A673 (cell line): ENCODE data around the gene PDXP. TPM values are rescaled to one million over a fixed set of nuclear protein-coding genes. Genes with fewer than 3 reads are reported as not detected.

ENCODE experiments used
- BruUV-seq: library from RNA; stranded (reverse); fragments of 400-500 nt; replicated peaks from 2 replicates; lab custom pipeline; 2021; lab: Mats Ljungman, UMichigan
- CTCF ChIA-PET: fragments of 300-600 bp; sonication (Branson Sonifier 250); formaldehyde crosslinking; loops from one replicate; lab custom pipeline; 2022; ENCODE audit warnings: antibody characterized with exemption; lab: Charles Lee
- POLR2A ChIA-PET: fragments of 300-600 bp; sonication (Branson Sonifier 250); formaldehyde crosslinking; loops from one replicate; lab custom pipeline; 2022; ENCODE audit warnings: antibody characterized with exemption; ENCODE audit not compliant: low non-redundant PET; lab: Charles Lee
- DNase-seq: peaks from one replicate; pipeline ENCODE4 v3.0.0-alpha.2; 2015; ENCODE audit warnings: low spot score
- H3K27ac ChIP-seq: fragments of 200-600 bp; sonication (generic); 2 replicates; pipeline ENCODE4 v1.5.1; 2016; ENCODE audit warnings: mixed run types, low read depth, mild to moderate bottlenecking, mixed read lengths, antibody characterized with exemption, low read length; ENCODE audit not compliant: poor library complexity, severe bottlenecking
- H3K27me3 ChIP-seq: fragments of 200-600 bp; sonication (generic); replicated peaks from 2 replicates; pipeline ENCODE4 v1.6.1; 2017; ENCODE audit warnings: mixed run types, low read depth, mild to moderate bottlenecking, mixed read lengths, antibody characterized with exemption, low read length; ENCODE audit not compliant: insufficient read depth, poor library complexity
- H3K36me3 ChIP-seq: fragments of 200-600 bp; sonication (generic); 2 replicates; pipeline ENCODE4 v1.6.1; 2016; ENCODE audit warnings: mixed run types, mild to moderate bottlenecking, mixed read lengths, antibody characterized with exemption, low read length; ENCODE audit not compliant: insufficient read depth, poor library complexity, severe bottlenecking
- H3K4me1 ChIP-seq: fragments of 200-600 bp; sonication (generic); 2 replicates; pipeline ENCODE4 v1.6.1; 2017; ENCODE audit warnings: mixed run types, mild to moderate bottlenecking, mixed read lengths, antibody characterized with exemption, low read length; ENCODE audit not compliant: insufficient read depth, poor library complexity, severe bottlenecking
- H3K4me3 ChIP-seq: fragments of 200-600 bp; sonication (generic); 2 replicates; pipeline ENCODE4 v1.5.1; 2016; ENCODE audit warnings: low read depth, mixed run types, mild to moderate bottlenecking, mixed read lengths, low read length; ENCODE audit not compliant: poor library complexity, severe bottlenecking
- H3K9me3 ChIP-seq: fragments of 200-600 bp; sonication (generic); 2 replicates; pipeline ENCODE4 v1.6.1; 2016; ENCODE audit warnings: mixed run types, low read depth, mild to moderate bottlenecking, mixed read lengths, antibody characterized with exemption, low read length; ENCODE audit not compliant: poor library complexity, severe bottlenecking
- CTCF ChIP-seq: fragments of 300-800, 200-600 bp; sonication (generic); conservative IDR thresholded peaks from 2 replicates; pipeline ENCODE4 v1.5.1; 2017; ENCODE audit warnings: low read depth, mild to moderate bottlenecking, antibody characterized with exemption, low read length, moderate library complexity, mixed read lengths
- EZH2 ChIP-seq: fragments of 200-600 bp; sonication (generic); IDR thresholded peaks from 2 replicates; pipeline ENCODE4 v1.6.1; 2017; ENCODE audit warnings: borderline replicate concordance, low read depth, mild to moderate bottlenecking, mixed read lengths, antibody characterized with exemption, low read length; ENCODE audit not compliant: poor library complexity, severe bottlenecking
- intact Hi-C: fragments of 100-400 bp; cut with micrococcal nuclease; formaldehyde crosslinking; loops from one replicate; pipeline ENCODE4 v1.10.0; 2022; ENCODE audit not compliant: unreplicated experiment
- total RNA-seq: library from RNA; stranded (reverse); gene quantifications from 2 replicates; pipeline ENCODE4 v1.2.3, GENCODE V29; 2021

PDXP gene
- total RNA-seq, 1 experiment from 2014 or later: 63.5 TPM

- Histone ChIP-seq H3K4me3 (no peak overlapping the region), H3K9me3 (no peaks in the 10 kb centered on the region), H3K27ac (peak overlapping the region; percentile 42), H3K4me1 (peaks cover 14% of the 10 kb centered on the region), H3K27me3 (no peaks in the 10 kb centered on the region), H3K36me3 (peaks cover 16% of the 10 kb centered on the region)
- TF ChIP-seq CTCF: no peak
- TF ChIP-seq EZH2: no peak
- no peak for DNase-seq
- ChIA-PET POLR2A (interaction anchor here (0.8 kb wide), 1 partner anchor 15 kb away, joined by 3 read pairs; no protein-coding TSS in a partner anchor), CTCF (interaction anchor here (2.1 kb wide), 1 partner anchor 16 kb away, joined by 7 read pairs; no protein-coding TSS in a partner anchor)
- BruUV-seq: no TSS peak
- intact Hi-C loops: no loop called here
These were observed 31.0 kb upstream of the PDXP start for GRCh38 chr22:37627545-37627944.

DNA sequence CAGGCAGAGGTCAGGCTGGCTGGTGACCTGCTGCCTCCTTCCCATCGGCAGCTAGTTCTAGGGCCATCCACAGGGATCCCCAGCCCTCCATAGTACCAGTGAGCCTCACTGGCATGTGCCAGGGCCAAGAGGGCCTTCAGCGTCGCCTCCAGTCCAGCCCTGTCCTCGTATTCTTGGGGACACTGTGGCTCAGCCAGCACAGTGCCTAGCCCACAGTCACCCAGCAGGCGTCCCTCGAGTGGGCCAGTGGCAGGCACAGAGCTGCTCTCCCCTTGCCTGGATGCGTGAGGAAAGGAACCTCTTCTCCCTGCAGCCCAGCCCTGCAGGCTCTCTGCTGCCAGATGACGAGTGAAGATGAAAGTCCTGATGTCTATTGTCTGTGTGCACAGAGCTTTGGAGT lies 29.7 kb upstream of the PDXP start:
- peaks cover 8% of the 10 kb centered on the region for H3K36me3 ChIP-seq
- TF ChIP-seq EZH2 (no peak), CTCF (no peak)
- H3K4me3 ChIP-seq: no peak overlapping the region
- BruUV-seq: no TSS peak
- ChIA-PET POLR2A (interaction anchor here (0.6 kb wide), 1 partner anchor 10 kb away, joined by 4 read pairs; no protein-coding TSS in a partner anchor), CTCF (interaction anchor here (0.6 to 1.3 kb wide), 2 partner anchors 15 to 234 kb away, joined by 3 to 5 read pairs; no protein-coding TSS in a partner anchor)
- no peaks in the 10 kb centered on the region for H3K27me3 ChIP-seq
- intact Hi-C loops: no loop called here
- DNase-seq: no peak
- H3K9me3 ChIP-seq: no peaks in the 10 kb centered on the region
- H3K27ac ChIP-seq: no peak overlapping the region
- peaks cover 22% of the 10 kb centered on the region for H3K4me1 ChIP-seq

- H3K4me1 ChIP-seq: peaks cover 33% of the 10 kb centered on the region
- CTCF ChIA-PET: interaction anchor here (1.3 kb wide), 1 partner anchor 14 kb away, joined by 3 read pairs; no protein-coding TSS in a partner anchor
- BruUV-seq: no TSS peak
- no peaks in the 10 kb centered on the region for H3K9me3 ChIP-seq
- H3K4me3 ChIP-seq: no peak overlapping the region
- no peak overlapping the region for H3K27ac ChIP-seq
- POLR2A ChIA-PET: no interaction called here
- no peak for DNase-seq
- H3K36me3 ChIP-seq: peaks cover under 1% of the 10 kb centered on the region
- intact Hi-C loops: no loop called here
- no peaks in the 10 kb centered on the region for H3K27me3 ChIP-seq
- no peak for TF ChIP-seq EZH2
- TF ChIP-seq CTCF: no peak
These were observed 28.6 kb upstream of the PDXP start for GRCh38 chr22:37629928-37630327.
